Eye (tissue), 1 donor: ENCODE measurements around the gene GABRG3.
"Not testable (repeated sequence)": the region's sequence is repeated elsewhere in the genome, so short reads cannot be mapped to it uniquely, and the experiment has no call there.

Source experiments
- DNase-seq: peaks from one replicate; pipeline ENCODE4 v3.0.0-alpha.2; 2015

The GABRG3 gene

GRCh38 chr15:27119695-27120266, 148.8 kb downstream of the GABRG3 start:
- no peak for DNase-seq

GRCh38 chr15:27121672-27122071, 150.7 kb downstream of the GABRG3 start:
- no peak for DNase-seq

GRCh38 chr15:27123291-27123690, 152.3 kb downstream of the GABRG3 start:
- DNase-seq = no peak

GRCh38 chr15:27123808-27124207, 152.8 kb downstream of the GABRG3 start:
- no peak for DNase-seq

GRCh38 chr15:27124287-27124871, 153.4 kb downstream of the GABRG3 start:
- DNase-seq = no peak

- no peak for DNase-seq
Measured at GRCh38 chr15:27125185-27125584, 154.2 kb downstream of the GABRG3 start.

GRCh38 chr15:27126449-27126848, 155.5 kb downstream of the GABRG3 start:
- no peak for DNase-seq

GRCh38 chr15:27127815-27128570, 157.0 kb downstream of the GABRG3 start:
- no peak for DNase-seq

- no peak for DNase-seq
Measured at GRCh38 chr15:27133249-27133648, 162.3 kb downstream of the GABRG3 start.

- no peak for DNase-seq
Measured at GRCh38 chr15:27134481-27134880, 163.5 kb downstream of the GABRG3 start.

- DNase-seq = no peak
Measured at GRCh38 chr15:27135151-27135550, 164.2 kb downstream of the GABRG3 start.

GRCh38 chr15:27137127-27137526, 166.1 kb downstream of the GABRG3 start:
- no peak for DNase-seq

- no peak for DNase-seq
Measured at GRCh38 chr15:27165590-27165989, 194.6 kb downstream of the GABRG3 start.

- no peak for DNase-seq
Measured at GRCh38 chr15:27166917-27167316, 195.9 kb downstream of the GABRG3 start.

GRCh38 chr15:27167738-27168137, 196.8 kb downstream of the GABRG3 start:
- DNase-seq = no peak

GRCh38 chr15:27170851-27171250, 199.9 kb downstream of the GABRG3 start:
- no peak for DNase-seq

- DNase-seq = peak; percentile 60
Measured at GRCh38 chr15:27172821-27173220, 201.8 kb downstream of the GABRG3 start.

GRCh38 chr15:27175472-27176153, 204.6 kb downstream of the GABRG3 start:
- no peak for DNase-seq

GRCh38 chr15:27176785-27177406, 205.9 kb downstream of the GABRG3 start:
- no peak for DNase-seq

GRCh38 chr15:27179789-27180188, 208.8 kb downstream of the GABRG3 start:
- DNase-seq = no peak

GRCh38 chr15:27182561-27183110, 211.7 kb downstream of the GABRG3 start:
- peak; percentile 73 for DNase-seq

GRCh38 chr15:27183201-27183600, 212.2 kb downstream of the GABRG3 start:
- peak; percentile 82 for DNase-seq

- DNase-seq = not testable (repeated sequence)
Measured at GRCh38 chr15:27191515-27191914, 220.5 kb downstream of the GABRG3 start.
